Measurements from ENCODE around the gene ERICH2.

Gene ERICH2

GRCh38 chr2:170817093-170818035 lies 47.2 kb downstream of the ERICH2 start:
- no peak for DNase-seq (ENCODE audit: low read depth)

DNA sequence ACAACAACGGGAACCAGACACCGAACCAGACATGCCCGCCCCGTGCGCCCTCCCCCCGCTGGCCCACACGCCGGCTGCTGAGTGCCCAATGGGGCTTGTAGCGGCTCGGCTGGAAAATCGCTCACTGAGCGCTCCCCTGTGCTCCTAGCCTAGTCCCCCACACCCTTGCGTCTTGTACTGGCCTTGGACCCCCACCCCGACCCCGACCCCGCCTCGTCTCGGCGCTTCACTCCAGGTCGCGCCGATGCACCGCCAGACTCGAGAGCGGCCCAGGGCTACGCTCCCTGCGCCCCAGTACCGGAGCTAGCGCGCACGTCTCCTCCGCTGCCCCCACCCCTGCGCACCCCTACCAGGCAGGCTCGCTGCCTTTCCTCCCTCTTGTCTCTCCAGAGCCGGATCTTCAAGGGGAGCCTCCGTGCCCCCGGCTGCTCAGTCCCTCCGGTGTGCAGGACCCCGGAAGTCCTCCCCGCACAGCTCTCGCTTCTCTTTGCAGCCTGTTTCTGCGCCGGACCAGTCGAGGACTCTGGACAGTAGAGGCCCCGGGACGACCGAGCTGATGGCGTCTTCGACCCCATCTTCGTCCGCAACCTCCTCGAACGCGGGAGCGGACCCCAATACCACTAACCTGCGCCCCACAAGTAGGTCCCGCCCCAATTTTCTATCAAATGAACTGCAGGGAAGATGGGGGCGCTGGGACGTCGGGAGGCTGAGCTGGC lies 48.0 kb downstream of the ERICH2 start:
- DNase-seq (ENCODE audit: low read depth), result no peak

DNA sequence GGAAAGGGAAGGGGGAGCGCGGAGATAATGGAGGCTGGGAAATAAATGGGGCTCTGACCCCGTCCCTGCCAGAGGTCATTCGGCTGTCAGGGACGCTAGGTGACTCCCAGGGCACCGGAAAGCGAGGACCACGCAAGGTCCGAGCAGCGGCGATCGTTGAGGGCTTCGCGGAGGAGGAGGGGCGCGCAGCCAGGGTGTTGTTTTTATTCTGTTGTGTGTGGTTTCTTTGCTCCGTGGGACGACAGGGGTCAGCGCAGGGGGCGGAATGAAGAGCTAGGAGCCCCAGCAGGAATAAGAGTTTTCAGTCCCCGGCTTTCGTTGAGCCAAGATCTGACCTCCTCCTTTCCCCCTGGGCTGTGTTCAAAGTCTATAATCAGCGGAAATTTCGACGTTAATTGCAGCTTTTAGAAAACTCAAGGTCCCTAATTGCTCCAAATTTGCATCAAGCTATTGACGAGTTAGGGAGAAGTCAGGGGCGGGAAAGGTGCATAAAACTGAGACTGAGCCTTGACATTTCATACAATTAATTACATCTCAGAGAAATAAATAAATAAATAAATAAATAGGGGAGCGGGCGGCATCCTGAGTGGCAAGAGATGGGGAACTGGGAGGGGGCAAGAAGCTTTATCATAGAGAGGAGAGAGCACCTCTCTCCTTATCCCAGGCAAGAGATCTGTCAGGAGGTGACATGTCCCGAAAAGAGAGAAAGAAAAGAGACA lies 48.7 kb downstream of the ERICH2 start:
- no peak for DNase-seq (ENCODE audit: low read depth)

GRCh38 chr2:170819680-170820664 lies 49.8 kb downstream of the ERICH2 start:
- DNase-seq (ENCODE audit: low read depth), result no peak

GRCh38 chr2:170820757-170821530 lies 50.8 kb downstream of the ERICH2 start:
- no peak for DNase-seq (ENCODE audit: low read depth)

DNA sequence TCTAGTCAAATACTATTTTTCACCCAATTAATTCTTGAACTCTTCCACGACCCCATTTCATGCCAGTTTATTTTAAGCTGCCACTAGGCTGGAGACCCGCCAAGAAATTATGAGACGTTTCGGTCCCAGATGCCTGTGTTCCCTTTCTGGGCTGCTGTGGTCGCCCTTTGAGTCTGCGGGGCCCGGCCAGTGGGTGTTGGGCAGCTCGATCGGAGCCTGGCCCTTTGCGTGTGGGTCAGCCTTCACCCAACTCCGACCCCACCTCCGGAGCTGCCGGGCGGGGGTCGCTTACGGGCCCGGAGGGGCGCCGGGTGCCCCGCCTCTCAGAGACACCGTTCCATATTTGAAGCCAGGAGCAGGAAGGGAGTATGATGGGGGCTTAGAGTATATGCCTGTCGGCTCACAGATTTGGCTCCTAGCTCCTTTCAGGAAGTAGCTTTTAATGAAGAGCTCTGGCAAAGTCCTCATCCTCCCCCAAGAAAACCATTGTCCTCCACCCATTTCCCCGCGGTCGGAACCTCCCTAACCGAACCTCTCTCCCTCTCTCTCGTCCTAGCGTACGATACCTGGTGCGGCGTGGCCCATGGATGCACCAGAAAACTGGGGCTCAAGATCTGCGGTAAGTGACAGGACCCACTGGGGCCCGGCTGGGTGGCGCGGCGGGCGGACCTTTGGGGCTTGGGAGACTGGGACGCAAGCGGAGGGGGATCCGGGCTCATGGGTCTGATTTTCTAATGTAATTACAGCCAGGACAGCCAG lies 51.5 kb downstream of the ERICH2 start:
- DNase-seq (ENCODE audit: low read depth), result no peak

DNA sequence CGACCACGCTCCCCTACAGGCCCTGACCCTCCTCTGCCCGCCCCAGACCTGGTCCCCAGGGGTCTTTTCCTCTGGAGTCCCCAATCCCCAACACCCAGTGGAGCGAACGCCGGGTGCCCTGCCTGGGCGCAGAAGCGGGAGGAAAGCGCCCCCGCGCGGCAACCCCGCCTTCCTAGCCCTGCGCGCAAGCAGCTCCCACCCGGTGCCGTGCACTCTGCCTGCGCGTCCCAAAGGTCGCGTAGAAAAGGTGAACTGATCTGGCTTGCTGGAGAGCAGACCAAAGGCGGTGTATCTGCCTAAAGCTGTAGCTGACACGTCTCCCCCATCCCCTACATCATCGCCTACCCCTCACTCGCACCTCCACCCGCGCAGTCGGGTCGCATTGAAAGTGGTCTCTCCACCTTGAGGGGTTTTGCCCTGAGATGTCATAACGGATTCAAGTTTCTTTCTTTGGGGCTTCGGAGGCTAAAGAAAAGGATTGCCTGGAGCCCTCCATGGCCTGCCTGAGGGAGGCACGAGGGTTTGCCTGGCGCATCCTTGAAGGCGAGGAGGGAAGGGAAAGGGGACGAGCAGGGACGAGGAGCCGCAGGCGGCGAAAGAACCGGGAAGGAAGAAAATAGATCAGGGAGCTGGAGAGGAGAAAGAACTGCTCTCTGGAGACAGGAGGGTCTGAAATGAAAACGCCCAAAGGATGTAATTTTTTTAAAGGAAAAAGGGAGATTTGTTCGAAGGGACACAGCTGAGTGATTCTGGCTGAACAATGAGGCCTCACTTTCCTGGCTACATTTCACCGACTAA lies 52.3 kb downstream of the ERICH2 start:
- no peak for DNase-seq (ENCODE audit: low read depth)

GRCh38 chr2:170823088-170823897 lies 53.1 kb downstream of the ERICH2 start:
- DNase-seq (ENCODE audit: low read depth), result no peak

DNA sequence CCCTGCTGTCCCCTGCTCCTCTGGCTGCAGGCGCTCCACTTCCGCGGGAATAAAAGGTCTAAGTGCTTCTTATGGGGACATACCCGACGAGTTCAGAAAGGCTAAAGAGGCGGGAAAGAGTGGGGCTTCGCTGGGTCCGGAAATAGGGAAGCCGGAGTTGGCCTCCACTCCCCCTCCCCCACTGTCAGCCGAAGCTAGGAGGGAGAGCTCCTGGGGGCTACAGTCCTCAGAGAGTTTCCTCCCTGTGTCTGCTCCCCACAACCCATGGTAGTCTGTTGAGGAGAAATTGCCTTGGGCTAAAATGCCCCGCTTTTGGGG lies 53.7 kb downstream of the ERICH2 start:
- no peak for DNase-seq (ENCODE audit: low read depth)

DNA sequence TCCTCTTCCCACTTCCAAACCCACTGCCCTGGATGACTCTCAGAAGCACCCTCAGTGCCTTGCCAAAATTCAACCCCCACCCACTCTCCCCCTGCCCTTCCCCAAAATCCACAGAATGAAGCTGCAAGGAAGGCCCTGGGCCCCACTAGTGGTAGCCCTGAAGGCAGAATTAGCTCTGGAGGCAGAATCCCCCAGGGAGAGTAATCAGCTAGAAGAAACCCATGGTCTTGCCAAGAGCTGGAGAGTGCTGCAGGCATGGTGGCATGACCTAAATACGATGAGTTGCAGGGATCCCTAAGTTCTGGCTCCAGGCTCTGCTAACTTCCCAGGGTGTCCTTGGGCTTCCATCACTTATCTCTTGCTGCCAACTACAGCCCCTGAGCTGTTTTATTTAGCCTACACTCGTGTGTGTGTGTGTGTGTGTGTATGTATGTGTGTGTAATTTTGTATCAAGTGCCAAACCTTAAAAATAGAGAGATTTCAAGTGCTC lies 54.4 kb downstream of the ERICH2 start:
- no peak for DNase-seq (ENCODE audit: low read depth)

- DNase-seq (ENCODE audit: low read depth), result no peak
These were observed 57.8 kb downstream of the ERICH2 start for GRCh38 chr2:170827841-170828532.

DNA sequence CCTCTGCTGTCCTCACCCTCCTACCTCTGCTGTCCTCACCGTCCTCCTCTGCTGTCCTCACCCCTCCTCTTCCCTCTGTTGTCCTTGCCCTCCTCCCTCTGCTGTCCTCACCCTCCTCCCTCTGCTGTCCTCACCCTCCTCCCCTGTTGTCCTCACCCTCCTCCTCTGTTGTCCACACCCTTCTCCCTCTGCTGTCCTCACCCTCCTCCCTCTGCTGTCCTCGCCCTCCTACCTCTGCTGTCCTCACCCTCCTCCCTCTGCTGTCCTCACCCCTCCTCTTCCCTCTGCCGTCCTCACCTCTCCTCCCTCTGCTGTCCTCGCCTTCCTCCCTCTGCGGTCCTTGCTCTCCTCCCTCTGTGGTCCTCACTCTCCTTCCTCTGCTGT lies 58.3 kb downstream of the ERICH2 start:
- DNase-seq (ENCODE audit: low read depth), result no peak

- no peak for DNase-seq (ENCODE audit: low read depth)
These were observed 58.9 kb downstream of the ERICH2 start for GRCh38 chr2:170829036-170829435.

GRCh38 chr2:170830166-170830565 lies 60.0 kb downstream of the ERICH2 start:
- DNase-seq (ENCODE audit: low read depth), result no peak

- DNase-seq (ENCODE audit: low read depth), result no peak
These were observed 60.9 kb downstream of the ERICH2 start for GRCh38 chr2:170831115-170831514.

DNA sequence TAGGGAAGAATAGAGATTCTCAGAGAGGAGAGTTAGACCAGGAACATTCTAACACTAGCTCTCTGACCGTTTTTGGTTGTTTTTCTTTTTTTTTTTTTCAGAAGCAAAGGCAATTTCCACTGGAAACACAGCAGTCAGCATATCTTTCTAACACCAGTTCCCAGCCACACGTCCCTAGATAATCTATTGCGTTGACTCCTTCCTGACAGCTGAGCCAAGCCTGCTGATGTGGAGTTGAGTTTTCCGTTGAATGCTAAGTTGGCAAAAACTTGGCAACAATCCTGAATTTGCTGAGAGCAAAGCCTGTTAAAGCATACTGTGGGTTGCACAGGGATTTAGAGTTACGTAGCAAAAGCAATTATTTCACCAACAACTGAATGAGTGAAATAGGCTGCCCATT lies 65.8 kb downstream of the ERICH2 start:
- no peak for DNase-seq (ENCODE audit: low read depth)

- DNase-seq (ENCODE audit: low read depth), result no peak
These were observed 70.6 kb downstream of the ERICH2 start for GRCh38 chr2:170840717-170841210.

Data from CMK (cell line).